K562 (cell line): ENCODE measurements around the gene MAD2L1BP. TPM values are rescaled to one million over a fixed set of nuclear protein-coding genes. Genes with fewer than 3 reads are reported as not detected.

Source experiments
- AFF1 ChIP-seq, 2 experiments: fragments of 450-650 bp; IDR thresholded peaks; 2 replicates each; pipeline ENCODE4 v1.6.1; 2018; ENCODE audit warnings: mild to moderate bottlenecking in 2 of 2, low read depth in 1 of 2; ENCODE audit not compliant: partially characterized antibody in 2 of 2
- ARID2 ChIP-seq: fragments of 450-650 bp; IDR thresholded peaks from 2 replicates; pipeline ENCODE4 v1.6.1; 2017; ENCODE audit warnings: antibody characterized with exemption, mild to moderate bottlenecking
- BRCA1 ChIP-seq, 2 experiments: fragments of 450-650 bp in 1 of 2; sonication (generic) in 1 of 2; formaldehyde crosslinking in 1 of 2; IDR thresholded peaks; 2 replicates each; pipeline versions ENCODE4 v1.5.0 to v1.6.1; 2017 to 2020; ENCODE audit warnings: mild to moderate bottlenecking in 1 of 2, missing genetic modification reagents in 1 of 2
- C11orf30 ChIP-seq: fragments of 450-650 bp; IDR thresholded peaks from 2 replicates; pipeline ENCODE4 v1.6.1; 2016; ENCODE audit warnings: low read depth, mild to moderate bottlenecking
- CBX2 ChIP-seq: fragments of 200-600 bp; sonication (generic); IDR thresholded peaks from one replicate; pipeline ENCODE4 v1.6.1; 2012; ENCODE audit warnings: mild to moderate bottlenecking, low read length, inconsistent platforms; ENCODE audit not compliant: insufficient read depth, poor library complexity, severe bottlenecking
- CGGBP1 ChIP-seq: fragments of 250-450 bp; sonication (Bioruptor Pico); IDR thresholded peaks from 2 replicates; pipeline ENCODE4 v1.9.0; 2021; ENCODE audit warnings: mild to moderate bottlenecking
- E4F1 ChIP-seq: fragments of 250-450 bp; sonication (Bioruptor Pico); IDR thresholded peaks from 2 replicates; pipeline ENCODE4 v1.5.0; 2021; ENCODE audit warnings: mild to moderate bottlenecking, borderline replicate concordance
- GATAD2A ChIP-seq: fragments of 450-650 bp; IDR thresholded peaks from 2 replicates; pipeline ENCODE4 v1.6.1; 2017
- HCFC1 ChIP-seq: IDR thresholded peaks from 2 replicates; pipeline ENCODE4 v1.6.1; 2012; ENCODE audit warnings: low read depth, low read length, improper control_type of control experiment
- MAX ChIP-seq: sonication (generic); formaldehyde crosslinking; IDR thresholded peaks from 2 replicates; pipeline ENCODE4 v1.9.0; 2022; ENCODE audit warnings: mild to moderate bottlenecking, missing genetic modification reagents
- MBD1 ChIP-seq: fragments of 250-450 bp; sonication (Bioruptor Pico); IDR thresholded peaks from 2 replicates; pipeline ENCODE4 v1.8.0; 2022; ENCODE audit warnings: inconsistent platforms
- PCBP2 ChIP-seq: fragments of 200-400 bp; formaldehyde crosslinking; IDR thresholded peaks from 2 replicates; pipeline ENCODE4 v1.6.1; 2018; ENCODE audit warnings: low read length, low read depth, mild to moderate bottlenecking, moderate library complexity; ENCODE audit not compliant: poor library complexity, severe bottlenecking
- PPARD ChIP-seq: fragments of 250-450 bp; sonication (Bioruptor Pico); IDR thresholded peaks from 2 replicates; pipeline ENCODE4 v1.8.0; 2022; ENCODE audit warnings: inconsistent platforms, mild to moderate bottlenecking, moderate library complexity
- SRSF7 ChIP-seq: fragments of 200-400 bp; formaldehyde crosslinking; optimal IDR thresholded peaks from 2 replicates; pipeline ENCODE3; 2017; ENCODE audit warnings: mild to moderate bottlenecking, low read depth, low read length
- ZNF449 ChIP-seq: fragments of 250-450 bp; sonication (Bioruptor Pico); IDR thresholded peaks from 2 replicates; pipeline ENCODE4 v1.8.0; 2022; ENCODE audit warnings: moderate library complexity, mild to moderate bottlenecking, inconsistent platforms
- polyA plus RNA-seq, 8 experiments: library from polyadenylated mRNA; depleted of rRNA in 4 of 8; stranded (reverse) in 5 of 8; unstranded in 3 of 8; fragments of >200 nt; fragmentation: Nextera tagmentation in 2 of 8; fragmentation: Illumina TruSeq in 1 of 8; extraction: Ambion mirVana in 2 of 8; extraction: Trizol in 1 of 8; gene quantifications; 2 replicates each; pipeline versions ENCODE4 v1.2.1 to v1.2.3, GENCODE V29; 2011 to 2014; ENCODE audit warnings: inconsistent platforms in 1 of 8, missing spikeins in 1 of 8
- total RNA-seq, 7 experiments: library from RNA; depleted of rRNA in 6 of 7; stranded (reverse); fragments of >200 nt in 6 of 7; fragmentation: Illumina TruSeq in 2 of 7; extraction: Trizol in 2 of 7; gene quantifications; 2 replicates each; pipeline versions ENCODE4 v1.2.1 to v1.2.3, GENCODE V29; 2011 to 2021; ENCODE audit warnings: low replicate concordance in 1 of 7

The MAD2L1BP gene
- total and polyA plus RNA-seq, 9 of the 15 experiments (the other 6 are each of a cell fraction or from before 2014, with no cell fraction given): 69.7 to 321 (median 111) TPM

GRCh38 chr6:43635387-43636307 lies at the start of gene MAD2L1BP (continued):
- TF ChIP-seq CGGBP1: no peak
- no peak; the same call in 1 of the 2 replicates for TF ChIP-seq ARID2
- TF ChIP-seq E4F1 (CRISPR knock-in tag): peak; percentile 75; the same call in 1 of the 2 replicates
- TF ChIP-seq SRSF7: no peak
- TF ChIP-seq PPARD (CRISPR knock-in tag): no peak
- no peak for TF ChIP-seq MBD1 (CRISPR knock-in tag)
- TF ChIP-seq HCFC1: peak; percentile 64
- peak; percentile 56; the same call in 1 of the 2 replicates for TF ChIP-seq MAX
- no peak for TF ChIP-seq CBX2
- TF ChIP-seq PCBP2: no peak
- TF ChIP-seq GATAD2A: peak; percentile 87
- TF ChIP-seq AFF1 (IDR thresholded peaks at IDR 0.05; ENCODE audit: low read depth in 1 of 2, partially characterized antibody in 2 of 2): peak; percentile 85 to 92
- no peak for TF ChIP-seq ZNF449 (CRISPR knock-in tag)
- TF ChIP-seq C11orf30: no peak
- TF ChIP-seq BRCA1 (IDR thresholded peaks at IDR 0.05): no peak
- TF ChIP-seq BRCA1 (CRISPR knock-in tag; IDR thresholded peaks at IDR 0.05): no peak
